ENCODE measurements around the gene PWWP2B. TPM values are rescaled to one million over a fixed set of nuclear protein-coding genes. Genes with fewer than 3 reads are reported as not detected.

The PWWP2B gene
- polyA plus RNA-seq, 1 experiment: 1.1 TPM

GRCh38 chr10:132374176-132374575, 22.8 kb upstream of the PWWP2B start:
- POLR2A ChIA-PET: no interaction called here
- H3K27ac ChIP-seq (ENCODE audit: low read depth, low read length): no peak overlapping the region
- no peak for DNase-seq (ENCODE audit: low read depth, low spot score)
- CTCF ChIA-PET: no interaction called here
- peaks cover 5% of the 10 kb centered on the region; the same call in 1 of the 2 replicates for H3K9me3 ChIP-seq (ENCODE audit: control insufficient read depth, insufficient read depth, low read length)
- TF ChIP-seq CTCF (IDR thresholded peaks at IDR 0.05; ENCODE audit: low read depth, low read length): no peak
- H3K4me3 ChIP-seq (ENCODE audit: low read depth, low read length): no peak overlapping the region
- peaks cover 6% of the 10 kb centered on the region for H3K27me3 ChIP-seq (ENCODE audit: control insufficient read depth, insufficient read depth, low read length)

- TF ChIP-seq CTCF (IDR thresholded peaks at IDR 0.05; ENCODE audit: low read depth, low read length): no peak
- CTCF ChIA-PET: no interaction called here
- Histone ChIP-seq H3K27me3 (ENCODE audit: control insufficient read depth, insufficient read depth, low read length) (peaks cover 6% of the 10 kb centered on the region), H3K9me3 (ENCODE audit: control insufficient read depth, insufficient read depth, low read length) (peaks cover 5% of the 10 kb centered on the region; the same call in 1 of the 2 replicates), H3K4me3 (ENCODE audit: low read depth, low read length) (no peak overlapping the region), H3K27ac (ENCODE audit: low read depth, low read length) (no peak overlapping the region)
- DNase-seq (ENCODE audit: low read depth, low spot score): no peak
- POLR2A ChIA-PET: no interaction called here
These were observed 22.4 kb upstream of the PWWP2B start for GRCh38 chr10:132374612-132375011.

- ChIA-PET CTCF (interaction anchor here (0.6 kb wide), 1 partner anchor 15 kb away, joined by 3 read pairs; no protein-coding TSS in a partner anchor), POLR2A (no interaction called here)
- H3K27ac ChIP-seq (ENCODE audit: low read depth, low read length): no peak overlapping the region
- no peak for TF ChIP-seq CTCF (IDR thresholded peaks at IDR 0.05; ENCODE audit: low read depth, low read length)
- peaks cover 5% of the 10 kb centered on the region; the same call in 1 of the 2 replicates for H3K9me3 ChIP-seq (ENCODE audit: control insufficient read depth, insufficient read depth, low read length)
- peaks cover 6% of the 10 kb centered on the region for H3K27me3 ChIP-seq (ENCODE audit: control insufficient read depth, insufficient read depth, low read length)
- DNase-seq (ENCODE audit: low read depth, low spot score): no peak
- no peak overlapping the region for H3K4me3 ChIP-seq (ENCODE audit: low read depth, low read length)
These were observed 21.7 kb upstream of the PWWP2B start for GRCh38 chr10:132375116-132375794.

GRCh38 chr10:132375795-132376297, 21.2 kb upstream of the PWWP2B start:
- Histone ChIP-seq H3K4me3 (ENCODE audit: low read depth, low read length) (no peak overlapping the region), H3K27me3 (ENCODE audit: control insufficient read depth, insufficient read depth, low read length) (peaks cover 9% of the 10 kb centered on the region), H3K9me3 (ENCODE audit: control insufficient read depth, insufficient read depth, low read length) (peaks cover 5% of the 10 kb centered on the region; the same call in 1 of the 2 replicates), H3K27ac (ENCODE audit: low read depth, low read length) (no peak overlapping the region)
- DNase-seq (ENCODE audit: low read depth, low spot score): no peak
- POLR2A ChIA-PET: no interaction called here
- TF ChIP-seq CTCF (IDR thresholded peaks at IDR 0.05; ENCODE audit: low read depth, low read length): no peak
- CTCF ChIA-PET: interaction anchor here (0.9 kb wide), 1 partner anchor 15 kb away, joined by 4 read pairs; no protein-coding TSS in a partner anchor

GRCh38 chr10:132376394-132376851, 20.6 kb upstream of the PWWP2B start:
- no peak for DNase-seq (ENCODE audit: low read depth, low spot score)
- Histone ChIP-seq H3K27me3 (ENCODE audit: control insufficient read depth, insufficient read depth, low read length) (peaks cover 12% of the 10 kb centered on the region), H3K4me3 (ENCODE audit: low read depth, low read length) (no peak overlapping the region), H3K27ac (ENCODE audit: low read depth, low read length) (no peak overlapping the region), H3K9me3 (ENCODE audit: control insufficient read depth, insufficient read depth, low read length) (peaks cover 5% of the 10 kb centered on the region; the same call in 1 of the 2 replicates)
- ChIA-PET CTCF (interaction anchor here (0.9 kb wide), 1 partner anchor 16 kb away, joined by 4 read pairs; no protein-coding TSS in a partner anchor), POLR2A (no interaction called here)
- TF ChIP-seq CTCF (IDR thresholded peaks at IDR 0.05; ENCODE audit: low read depth, low read length): no peak
